Measurements from ENCODE around the gene DCLK1. TPM values are rescaled to one million over a fixed set of nuclear protein-coding genes. Genes with fewer than 3 reads are reported as not detected.

The DCLK1 gene
- total RNA-seq, 1 donor from 2014 or later, result 2.9 TPM

GRCh38 chr13:35733827-35734226 is 397.4 kb downstream of the DCLK1 start:
- no peak overlapping the region for H3K4me3 ChIP-seq (ENCODE audit: low read depth, low read length)
- no peak for DNase-seq (ENCODE audit: low read depth)
- TF ChIP-seq, protein P1, sequence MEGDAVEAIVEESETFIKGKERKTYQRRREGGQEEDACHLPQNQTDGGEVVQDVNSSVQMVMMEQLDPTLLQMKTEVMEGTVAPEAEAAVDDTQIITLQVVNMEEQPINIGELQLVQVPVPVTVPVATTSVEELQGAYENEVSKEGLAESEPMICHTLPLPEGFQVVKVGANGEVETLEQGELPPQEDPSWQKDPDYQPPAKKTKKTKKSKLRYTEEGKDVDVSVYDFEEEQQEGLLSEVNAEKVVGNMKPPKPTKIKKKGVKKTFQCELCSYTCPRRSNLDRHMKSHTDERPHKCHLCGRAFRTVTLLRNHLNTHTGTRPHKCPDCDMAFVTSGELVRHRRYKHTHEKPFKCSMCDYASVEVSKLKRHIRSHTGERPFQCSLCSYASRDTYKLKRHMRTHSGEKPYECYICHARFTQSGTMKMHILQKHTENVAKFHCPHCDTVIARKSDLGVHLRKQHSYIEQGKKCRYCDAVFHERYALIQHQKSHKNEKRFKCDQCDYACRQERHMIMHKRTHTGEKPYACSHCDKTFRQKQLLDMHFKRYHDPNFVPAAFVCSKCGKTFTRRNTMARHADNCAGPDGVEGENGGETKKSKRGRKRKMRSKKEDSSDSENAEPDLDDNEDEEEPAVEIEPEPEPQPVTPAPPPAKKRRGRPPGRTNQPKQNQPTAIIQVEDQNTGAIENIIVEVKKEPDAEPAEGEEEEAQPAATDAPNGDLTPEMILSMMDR (IDR thresholded peaks at IDR 0.05; ENCODE audit: insufficient read depth, low read length, poor library complexity, severe bottlenecking), result no peak
- H3K27me3 ChIP-seq (ENCODE audit: control insufficient read depth, insufficient read depth, low read length), result no peaks in the 10 kb centered on the region
- H3K36me3 ChIP-seq (ENCODE audit: control insufficient read depth, insufficient read depth, low read length), result no peaks in the 10 kb centered on the region

DNA sequence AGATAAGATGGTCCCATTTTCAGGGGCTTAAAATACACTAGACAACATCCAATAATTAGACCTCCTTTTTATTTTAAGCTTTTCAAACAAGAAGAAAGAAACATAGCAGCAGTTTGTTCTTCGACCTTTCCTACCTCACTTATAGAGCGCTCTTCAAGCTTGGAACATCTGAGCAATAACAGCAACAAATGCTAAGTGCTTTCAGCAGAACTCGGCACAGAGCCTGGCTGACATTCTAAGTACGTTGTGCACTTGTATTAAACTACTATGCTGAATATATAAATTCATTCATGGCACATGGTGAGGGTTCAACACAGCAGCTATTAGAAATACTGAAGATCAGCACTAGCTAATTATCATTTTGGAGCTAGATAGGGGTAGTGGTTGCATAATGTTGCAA is 398.6 kb downstream of the DCLK1 start:
- H3K4me3 ChIP-seq (ENCODE audit: low read depth, low read length), result no peak overlapping the region
- TF ChIP-seq, protein P1 (IDR thresholded peaks at IDR 0.05; ENCODE audit: insufficient read depth, low read length, poor library complexity, severe bottlenecking), result no peak
- no peaks in the 10 kb centered on the region for H3K36me3 ChIP-seq (ENCODE audit: control insufficient read depth, insufficient read depth, low read length)
- no peaks in the 10 kb centered on the region for H3K27me3 ChIP-seq (ENCODE audit: control insufficient read depth, insufficient read depth, low read length)
- no peak for DNase-seq (ENCODE audit: low read depth)

- TF ChIP-seq, protein P1 (IDR thresholded peaks at IDR 0.05; ENCODE audit: insufficient read depth, low read length, poor library complexity, severe bottlenecking), result no peak
- no peaks in the 10 kb centered on the region for H3K36me3 ChIP-seq (ENCODE audit: control insufficient read depth, insufficient read depth, low read length)
- no peak for DNase-seq (ENCODE audit: low read depth)
- no peaks in the 10 kb centered on the region for H3K27me3 ChIP-seq (ENCODE audit: control insufficient read depth, insufficient read depth, low read length)
- H3K4me3 ChIP-seq (ENCODE audit: low read depth, low read length), result no peak overlapping the region
These were observed 399.7 kb downstream of the DCLK1 start for GRCh38 chr13:35731471-35731870.

DNA sequence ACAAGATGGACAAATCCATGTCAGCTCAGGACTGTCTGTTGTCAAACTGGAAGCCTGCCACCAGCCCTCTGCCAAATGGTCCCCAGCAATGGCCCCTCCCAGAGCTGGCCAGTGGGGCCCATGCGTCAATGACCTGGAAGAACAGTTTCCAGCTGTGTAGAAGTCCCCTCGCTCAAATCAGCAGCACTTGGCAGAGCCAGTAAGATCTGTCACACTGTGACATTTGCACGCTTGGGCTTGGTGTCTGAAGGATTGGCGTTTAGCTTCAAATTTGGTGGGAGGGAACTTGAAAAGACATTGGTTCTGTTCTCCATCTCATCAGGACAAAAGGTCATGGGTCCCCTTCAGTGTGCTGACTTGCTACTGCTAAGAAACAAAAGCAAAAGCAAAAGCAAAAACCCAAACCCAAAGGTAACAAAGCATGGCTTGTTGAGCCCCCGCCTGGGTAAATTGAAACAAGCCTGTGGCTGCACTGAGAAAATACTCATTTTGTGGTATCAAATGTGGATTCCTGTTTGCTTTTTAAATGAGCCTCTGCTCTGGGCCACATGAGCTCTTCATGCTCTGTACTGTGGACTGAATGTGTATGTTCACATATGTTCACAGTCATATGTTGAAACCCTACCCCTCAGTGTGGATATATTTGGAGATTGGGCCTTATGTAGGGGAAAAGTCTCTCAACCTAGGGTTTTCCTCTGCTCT is 401.1 kb downstream of the DCLK1 start:
- no peaks in the 10 kb centered on the region for H3K36me3 ChIP-seq (ENCODE audit: control insufficient read depth, insufficient read depth, low read length)
- TF ChIP-seq, protein P1 (IDR thresholded peaks at IDR 0.05; ENCODE audit: insufficient read depth, low read length, poor library complexity, severe bottlenecking), result no peak
- H3K27me3 ChIP-seq (ENCODE audit: control insufficient read depth, insufficient read depth, low read length), result no peaks in the 10 kb centered on the region
- DNase-seq (ENCODE audit: low read depth), result no peak
- H3K4me3 ChIP-seq (ENCODE audit: low read depth, low read length), result no peak overlapping the region

- no peaks in the 10 kb centered on the region for H3K27me3 ChIP-seq (ENCODE audit: control insufficient read depth, insufficient read depth, low read length)
- TF ChIP-seq, protein P1 (IDR thresholded peaks at IDR 0.05; ENCODE audit: insufficient read depth, low read length, poor library complexity, severe bottlenecking), result no peak
These were observed 403.3 kb downstream of the DCLK1 start for GRCh38 chr13:35727881-35728280.

GRCh38 chr13:35724446-35724845 is 406.7 kb downstream of the DCLK1 start:
- TF ChIP-seq, protein P1 (IDR thresholded peaks at IDR 0.05; ENCODE audit: insufficient read depth, low read length, poor library complexity, severe bottlenecking), result no peak
- DNase-seq (ENCODE audit: low read depth), result no peak
- Histone ChIP-seq H3K36me3 (ENCODE audit: control insufficient read depth, insufficient read depth, low read length) (no peaks in the 10 kb centered on the region), H3K27me3 (ENCODE audit: control insufficient read depth, insufficient read depth, low read length) (peaks cover 3% of the 10 kb centered on the region), H3K4me3 (ENCODE audit: low read depth, low read length) (no peak overlapping the region)

More at GRCh38 chr13:35727881-35728280, 403.3 kb downstream of the DCLK1 start:
- Histone ChIP-seq H3K4me3 (ENCODE audit: low read depth, low read length) (no peak overlapping the region), H3K36me3 (ENCODE audit: control insufficient read depth, insufficient read depth, low read length) (no peaks in the 10 kb centered on the region)
- DNase-seq (ENCODE audit: low read depth), result no peak
